Measurements from ENCODE around the gene CRTAC1.

DNA sequence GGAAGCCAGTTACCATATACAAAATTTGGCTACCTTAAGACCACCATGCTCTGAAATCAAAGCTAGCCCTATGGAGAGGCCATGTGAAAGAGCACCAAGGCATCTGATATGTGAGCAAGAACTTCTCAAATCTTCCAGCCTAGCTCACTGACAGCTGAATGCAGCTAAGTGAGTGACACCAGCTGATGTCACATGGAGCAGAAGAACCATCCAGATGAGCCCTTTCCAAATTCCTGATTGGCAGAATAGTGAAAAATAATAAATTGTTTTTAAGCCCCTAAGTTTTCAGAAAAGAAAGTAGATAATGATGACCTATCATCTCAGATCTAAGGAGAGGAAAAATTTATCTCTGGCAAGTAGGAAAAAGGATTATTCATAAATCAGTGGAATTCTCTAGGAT, 85.6 kb downstream of the CRTAC1 start:
- TF ChIP-seq, protein P1, sequence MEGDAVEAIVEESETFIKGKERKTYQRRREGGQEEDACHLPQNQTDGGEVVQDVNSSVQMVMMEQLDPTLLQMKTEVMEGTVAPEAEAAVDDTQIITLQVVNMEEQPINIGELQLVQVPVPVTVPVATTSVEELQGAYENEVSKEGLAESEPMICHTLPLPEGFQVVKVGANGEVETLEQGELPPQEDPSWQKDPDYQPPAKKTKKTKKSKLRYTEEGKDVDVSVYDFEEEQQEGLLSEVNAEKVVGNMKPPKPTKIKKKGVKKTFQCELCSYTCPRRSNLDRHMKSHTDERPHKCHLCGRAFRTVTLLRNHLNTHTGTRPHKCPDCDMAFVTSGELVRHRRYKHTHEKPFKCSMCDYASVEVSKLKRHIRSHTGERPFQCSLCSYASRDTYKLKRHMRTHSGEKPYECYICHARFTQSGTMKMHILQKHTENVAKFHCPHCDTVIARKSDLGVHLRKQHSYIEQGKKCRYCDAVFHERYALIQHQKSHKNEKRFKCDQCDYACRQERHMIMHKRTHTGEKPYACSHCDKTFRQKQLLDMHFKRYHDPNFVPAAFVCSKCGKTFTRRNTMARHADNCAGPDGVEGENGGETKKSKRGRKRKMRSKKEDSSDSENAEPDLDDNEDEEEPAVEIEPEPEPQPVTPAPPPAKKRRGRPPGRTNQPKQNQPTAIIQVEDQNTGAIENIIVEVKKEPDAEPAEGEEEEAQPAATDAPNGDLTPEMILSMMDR (IDR thresholded peaks at IDR 0.05): no peak
- TF ChIP-seq ZFX (IDR thresholded peaks at IDR 0.05; ENCODE audit: borderline replicate concordance): no peak

All from 22Rv1 (cell line).